Fibroblast of peridontal ligament (primary cell): ENCODE data around the gene DPYD.
A peak's percentile ranks its signal among the peaks of the same experiment; 100 is the strongest.

Experiments used
- DNase-seq: peaks from one replicate; pipeline ENCODE4 v3.0.0-alpha.2; 2010; ENCODE audit errors: extremely low read depth

The DPYD gene

GRCh38 chr1:97837161-97837560 is 83.7 kb downstream of the DPYD start:
- DNase-seq = no peak

DNA sequence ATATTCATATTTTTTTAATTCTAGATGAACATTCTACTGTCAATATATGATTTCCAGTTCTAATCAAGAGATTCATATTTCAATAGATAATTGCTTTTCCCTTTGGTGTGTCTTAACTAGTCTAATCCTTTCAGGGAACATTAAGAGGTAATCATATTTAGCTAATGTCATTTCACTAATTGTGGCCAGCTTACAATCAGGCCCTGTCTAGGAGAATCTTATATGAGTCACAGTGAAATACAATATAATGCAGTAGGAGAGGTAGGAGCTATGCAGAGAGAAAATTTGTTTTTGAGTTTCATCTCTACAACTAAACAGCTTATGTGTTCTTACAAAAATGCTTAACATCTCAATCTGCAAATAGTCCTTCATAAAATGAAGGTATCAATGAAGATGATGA is 85.9 kb downstream of the DPYD start:
- DNase-seq = peak; percentile 10

DNA sequence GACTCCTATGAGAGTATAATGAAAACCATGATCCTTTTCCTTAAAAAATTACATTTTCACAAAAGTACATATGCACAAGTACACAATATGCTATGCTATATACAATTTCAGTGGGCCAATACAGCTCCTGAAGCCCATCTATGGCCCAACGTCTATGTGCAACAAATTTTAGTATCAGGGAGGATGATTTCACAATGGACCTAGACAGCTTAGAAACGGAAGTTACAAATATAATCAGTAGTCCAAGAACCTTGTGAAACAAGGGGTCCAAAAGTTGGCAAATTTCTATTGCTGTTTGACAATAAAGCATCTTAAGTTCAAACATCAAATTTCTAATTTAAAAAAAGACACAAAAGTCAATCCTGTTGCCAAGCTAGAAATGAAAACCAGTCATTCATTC is 87.0 kb downstream of the DPYD start:
- DNase-seq = no peak

DNA sequence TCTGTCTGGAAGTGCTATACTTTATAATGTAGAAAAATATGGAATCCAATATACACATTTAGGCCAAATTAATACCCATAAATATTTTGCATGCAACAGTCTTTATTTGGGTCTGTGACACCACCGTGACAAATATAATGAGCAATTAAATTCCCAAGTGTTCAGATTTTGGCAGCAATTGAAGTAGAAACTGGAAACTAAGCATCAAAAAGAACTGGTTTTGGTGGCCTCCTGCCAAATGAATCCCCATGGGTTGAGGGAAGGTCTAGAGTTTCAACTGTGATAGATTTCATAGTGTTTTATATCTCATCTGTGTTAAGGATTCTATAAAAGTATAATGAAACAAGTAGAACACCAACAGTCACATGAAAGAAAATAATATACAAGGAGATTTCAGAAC is 88.4 kb downstream of the DPYD start:
- DNase-seq = peak; percentile 81

- DNase-seq = no peak
Observed at GRCh38 chr1:97827887-97828286, 92.9 kb downstream of the DPYD start.

DNA sequence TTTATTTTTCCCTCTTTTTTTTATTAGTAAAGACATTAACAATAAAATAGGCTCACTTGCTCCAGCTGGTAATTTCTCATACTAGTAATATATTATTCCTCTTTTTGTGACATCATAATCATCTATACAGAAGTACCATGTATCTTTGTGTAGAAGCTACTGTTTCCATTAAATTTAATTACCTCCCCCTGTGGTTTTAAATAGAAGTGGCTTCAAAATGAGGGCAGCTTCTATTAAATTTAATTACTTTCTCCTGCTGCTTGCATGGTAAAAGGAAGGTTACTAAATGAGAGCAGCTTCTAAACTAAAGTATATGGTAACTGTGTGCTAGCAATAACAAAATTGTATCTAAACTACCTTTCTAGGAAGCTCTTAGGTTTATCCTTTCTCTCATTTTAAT is 94.0 kb downstream of the DPYD start:
- DNase-seq = no peak

DNA sequence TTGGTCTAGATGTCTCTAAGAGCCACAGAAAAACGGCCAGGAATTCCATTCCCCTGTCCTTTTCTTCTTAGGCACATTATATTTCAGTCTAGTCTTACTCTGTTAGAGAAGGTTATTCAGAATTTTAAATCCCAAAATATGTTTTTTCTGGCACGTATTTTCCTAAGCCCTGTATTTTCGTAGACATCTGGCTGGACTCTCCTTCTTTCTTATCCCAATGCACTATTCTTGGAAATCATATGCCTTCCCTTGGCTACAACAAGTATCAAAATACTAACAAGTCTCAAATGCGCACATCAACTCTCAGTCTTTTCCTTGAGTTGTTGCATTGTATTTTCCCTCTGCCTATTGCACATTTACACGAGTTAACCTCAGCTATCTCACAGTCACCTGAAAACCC is 96.2 kb downstream of the DPYD start:
- no peak for DNase-seq

DNA sequence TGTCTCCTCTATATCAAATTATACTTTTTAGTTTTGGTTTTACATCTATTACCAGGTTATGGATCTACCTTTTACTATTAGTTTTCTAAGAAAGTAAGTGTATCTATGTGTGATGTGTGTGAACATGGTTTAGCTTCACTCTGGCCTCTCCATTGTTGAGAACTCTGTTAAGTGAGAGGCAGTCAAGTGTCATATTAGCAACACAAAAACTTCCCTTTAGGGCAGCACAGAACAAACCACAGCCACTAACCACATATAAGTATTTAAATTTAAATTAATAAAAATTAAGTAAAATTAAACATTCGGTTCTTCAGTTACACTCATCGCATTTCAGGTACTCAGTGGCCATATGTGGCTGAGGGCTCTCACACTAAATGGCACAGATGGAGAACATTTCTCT is 96.6 kb downstream of the DPYD start:
- no peak for DNase-seq

DNA sequence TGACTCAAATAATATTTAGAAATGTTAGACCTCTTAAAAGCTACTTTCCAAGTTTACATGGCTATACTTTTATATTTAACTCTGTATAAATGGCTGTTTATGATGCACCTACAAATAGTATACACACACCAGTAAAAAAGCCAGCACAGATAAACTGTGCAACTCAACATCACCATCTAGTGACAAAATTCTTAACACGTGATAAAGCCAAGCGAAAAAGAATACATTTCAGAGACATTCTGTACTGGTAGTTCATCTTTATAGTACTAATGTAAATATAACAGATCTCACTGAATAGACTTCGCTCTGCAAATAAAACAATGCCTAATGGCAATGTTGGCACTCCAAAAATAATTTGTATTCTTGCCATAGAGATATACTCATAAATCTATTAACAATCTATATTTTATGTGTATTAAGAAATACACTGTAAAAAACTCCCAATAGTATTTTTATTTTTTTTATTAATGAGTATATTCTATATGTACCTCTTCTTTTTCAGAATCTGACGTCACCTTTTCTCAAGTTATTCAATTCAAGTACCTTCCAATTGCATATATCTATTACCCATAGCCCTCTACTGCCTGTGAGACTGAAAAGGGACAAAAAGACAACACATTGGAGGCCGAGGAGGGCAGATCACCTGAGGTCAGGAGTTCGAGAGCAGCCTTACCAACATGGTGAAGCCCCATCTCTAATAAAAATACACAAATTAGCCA is 100.2 kb downstream of the DPYD start:
- peak; percentile 66 for DNase-seq

DNA sequence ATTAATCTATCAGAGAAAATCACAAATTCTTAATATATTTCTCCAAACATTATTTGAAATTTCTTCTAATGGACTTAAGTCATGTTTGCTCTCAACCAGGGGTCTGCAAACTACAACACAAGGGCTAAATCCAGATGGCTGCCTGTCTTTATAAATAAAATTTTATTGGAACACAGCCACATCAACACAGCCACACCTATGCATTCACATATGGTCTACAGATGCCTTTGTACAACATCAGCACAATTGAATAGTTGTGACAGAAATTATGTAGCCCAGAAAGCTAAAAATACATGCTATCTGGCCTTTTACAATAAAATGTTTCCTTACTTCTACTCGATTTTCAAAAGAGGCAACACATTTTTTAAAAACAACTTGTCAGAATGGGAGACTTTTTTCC is 103.9 kb downstream of the DPYD start:
- no peak for DNase-seq

DNA sequence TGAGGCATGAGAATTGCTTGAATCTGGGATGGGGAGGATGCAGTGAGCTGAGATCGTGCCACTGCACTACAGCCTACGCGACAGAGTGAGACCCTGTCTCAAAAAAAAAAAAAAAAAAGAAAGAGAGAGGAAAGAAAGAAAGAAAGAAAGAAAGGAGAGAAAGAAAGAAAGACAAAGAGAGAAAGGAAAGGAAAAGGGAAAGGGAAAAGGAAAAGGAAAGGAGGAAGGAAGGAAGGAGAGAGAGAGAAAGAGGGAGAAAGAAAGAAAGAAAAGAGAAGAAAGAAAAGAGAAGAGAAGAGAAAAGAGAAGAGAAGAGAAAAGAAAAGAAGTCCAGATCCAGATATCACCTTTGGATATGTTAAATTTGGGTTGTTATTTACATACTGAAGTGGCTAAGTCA is 106.0 kb downstream of the DPYD start:
- no peak for DNase-seq

GRCh38 chr1:97814121-97814520 is 106.7 kb downstream of the DPYD start:
- DNase-seq = peak; percentile 17

- no peak for DNase-seq
Observed at GRCh38 chr1:97812076-97812475, 108.8 kb downstream of the DPYD start.

DNA sequence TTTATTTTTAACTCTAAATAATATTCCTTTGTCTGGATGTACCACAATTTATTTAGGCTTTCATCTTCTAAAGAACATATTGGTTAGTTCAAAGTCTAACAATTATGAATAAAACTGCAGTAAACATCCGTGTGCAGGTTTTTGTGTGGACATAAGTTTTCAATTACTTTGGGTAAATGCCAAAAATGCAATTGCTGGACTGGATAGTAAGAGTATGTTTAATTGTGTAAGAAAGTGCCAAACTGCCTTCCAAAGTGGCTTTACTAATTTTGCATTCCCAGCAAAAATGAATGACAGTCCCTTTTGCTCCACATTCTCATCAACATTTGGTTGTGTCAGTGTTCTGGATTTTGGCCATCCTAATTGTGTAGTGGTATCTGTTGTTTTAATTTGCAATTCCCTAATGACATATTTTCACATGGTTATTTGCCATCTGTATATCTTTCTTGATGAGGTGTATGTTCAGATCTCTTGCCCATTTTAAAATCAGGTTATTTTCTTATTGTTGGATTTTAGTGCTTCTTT is 113.8 kb downstream of the DPYD start:
- peak; percentile 55 for DNase-seq

DNA sequence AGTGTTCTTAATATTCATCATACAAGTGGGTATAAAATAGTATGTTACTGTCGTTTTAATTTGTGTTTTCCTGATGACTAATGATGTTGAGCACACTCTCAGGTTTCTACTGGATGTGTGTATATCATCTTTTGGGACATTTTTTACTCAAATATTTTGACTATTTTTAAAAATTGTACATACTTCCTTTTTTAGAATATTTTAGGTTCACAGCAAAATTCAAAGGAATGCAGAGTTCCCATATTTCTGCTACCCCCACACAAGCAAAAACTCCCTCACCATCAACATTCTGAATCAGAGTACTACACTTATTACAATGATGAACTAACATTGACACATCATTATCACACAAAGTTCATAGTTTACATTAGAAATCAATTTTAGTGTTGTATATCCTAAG is 114.5 kb downstream of the DPYD start:
- DNase-seq = no peak

GRCh38 chr1:97805093-97805492 is 115.7 kb downstream of the DPYD start:
- DNase-seq = no peak

DNA sequence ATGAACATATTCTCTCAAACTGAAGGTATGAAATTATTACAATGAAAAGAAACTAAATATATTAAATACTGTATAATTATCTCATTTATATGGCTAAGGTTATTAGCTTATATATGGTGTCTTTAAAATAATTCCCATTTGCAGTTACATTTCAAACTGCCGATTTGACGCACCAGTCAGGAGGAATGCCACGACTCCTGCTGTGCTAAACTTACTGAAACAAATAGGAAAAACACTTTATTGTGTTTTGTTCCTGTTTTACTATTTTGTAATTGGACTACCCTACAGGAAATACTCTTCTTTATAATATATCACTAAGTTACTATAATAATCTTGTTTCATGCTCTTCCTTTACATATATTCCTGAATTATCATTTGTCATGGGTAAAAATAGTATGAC is 117.8 kb downstream of the DPYD start:
- no peak for DNase-seq

DNA sequence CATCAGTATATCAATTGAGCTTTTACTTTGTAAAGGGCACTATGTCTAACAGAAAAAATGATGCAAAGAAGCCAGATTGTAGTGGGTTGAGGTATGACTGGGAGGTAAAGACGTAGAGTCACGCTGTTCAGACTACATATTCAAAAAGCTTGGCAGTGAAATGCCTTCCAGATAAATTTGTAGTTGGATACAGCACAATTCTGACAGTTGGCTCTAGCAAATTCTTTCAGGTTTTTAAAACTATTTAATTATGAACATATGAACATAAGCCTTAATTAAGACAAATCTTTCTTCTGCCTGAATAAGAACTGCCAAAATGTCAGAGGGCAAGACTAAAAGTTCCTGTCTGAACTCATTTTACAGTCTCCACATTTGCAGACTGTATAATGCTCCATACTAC is 118.8 kb downstream of the DPYD start:
- no peak for DNase-seq

GRCh38 chr1:97797403-97798183 is 123.2 kb downstream of the DPYD start:
- DNase-seq = peak; percentile 43

DNA sequence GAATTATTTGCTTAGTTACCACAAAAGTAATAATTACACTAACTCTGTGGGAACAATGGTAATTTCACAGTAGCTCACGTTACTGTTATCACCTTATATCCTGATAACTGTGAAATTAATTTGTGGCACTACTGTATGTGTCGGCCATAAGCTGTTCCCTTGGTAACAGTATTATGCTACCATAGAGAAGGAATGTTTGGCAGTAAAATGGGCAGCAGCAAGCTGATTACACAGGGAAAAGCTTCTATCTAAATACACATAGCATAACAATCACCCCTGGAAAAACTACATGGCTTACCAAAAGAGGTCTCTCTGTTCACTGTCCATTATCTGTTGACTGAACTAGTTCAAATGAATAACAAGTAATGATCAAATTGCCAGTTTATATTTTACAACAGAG is 124.1 kb downstream of the DPYD start:
- peak; percentile 24 for DNase-seq

DNA sequence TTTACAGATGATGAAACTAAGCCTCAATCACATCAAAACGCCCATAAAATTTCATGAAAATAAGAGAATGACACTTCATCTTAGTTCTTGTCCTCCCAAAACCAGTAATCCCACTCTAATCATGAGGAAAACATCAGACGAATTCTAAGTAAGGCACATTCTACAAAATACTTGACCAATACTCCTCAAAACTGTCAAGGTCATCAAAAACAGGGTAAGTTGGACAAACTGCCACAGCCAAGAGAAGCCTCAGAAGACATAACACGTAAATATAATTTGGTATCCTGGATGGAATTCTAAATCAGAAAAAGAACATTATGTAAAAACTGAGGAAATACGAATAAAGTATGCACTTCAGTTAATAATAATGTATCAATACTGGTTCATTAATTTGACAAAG is 128.2 kb downstream of the DPYD start:
- DNase-seq = no peak

- peak; percentile 40 for DNase-seq
Observed at GRCh38 chr1:97791251-97791650, 129.6 kb downstream of the DPYD start.

GRCh38 chr1:97787231-97787630 is 133.6 kb downstream of the DPYD start:
- DNase-seq = peak; percentile 24
